Neural progenitor cell (in vitro differentiated cells): ENCODE measurements around the gene IL36G. TPM values are rescaled to one million over a fixed set of nuclear protein-coding genes. Genes with fewer than 3 reads are reported as not detected.

Experiments used
- DNase-seq: peaks from one replicate; pipeline ENCODE4 v3.0.0-alpha.2; 2016; ENCODE audit warnings: low spot score
- H2AFZ ChIP-seq: fragments of 200-600 bp; sonication (generic); replicated peaks from 2 replicates; pipeline ENCODE4 v1.6.1; 2016; ENCODE audit warnings: antibody characterized with exemption
- H3F3A ChIP-seq: fragments of 200-600 bp; sonication (generic); 2 replicates; pipeline ENCODE4 v1.6.1; 2016; ENCODE audit warnings: antibody characterized with exemption, low read depth
- H3K27ac ChIP-seq: fragments of 200-600 bp; sonication (generic); 2 replicates; pipeline ENCODE4 v1.5.1; 2016; ENCODE audit warnings: mild to moderate bottlenecking
- H3K27me3 ChIP-seq: fragments of 200-600 bp; sonication (generic); 2 replicates; pipeline ENCODE4 v1.6.1; 2016; ENCODE audit warnings: mild to moderate bottlenecking, moderate library complexity
- H3K36me3 ChIP-seq: fragments of 200-600 bp; sonication (generic); 2 replicates; pipeline ENCODE4 v1.5.1; 2016
- H3K4me1 ChIP-seq: fragments of 200-600 bp; sonication (generic); 2 replicates; pipeline ENCODE4 v1.6.1; 2016; ENCODE audit warnings: mixed run types
- H3K4me2 ChIP-seq: fragments of 200-600 bp; sonication (generic); 2 replicates; pipeline ENCODE4 v1.6.1; 2016
- H3K4me3 ChIP-seq: fragments of 200-600 bp; sonication (generic); 2 replicates; pipeline ENCODE4 v1.5.1; 2016
- H3K79me2 ChIP-seq: fragments of 200-600 bp; sonication (generic); 2 replicates; pipeline ENCODE4 v1.6.1; 2016; ENCODE audit warnings: low read depth
- H3K9ac ChIP-seq: fragments of 200-600 bp; sonication (generic); 2 replicates; pipeline ENCODE4 v1.6.1; 2016
- H3K9me3 ChIP-seq: fragments of 200-600 bp; sonication (generic); 2 replicates; pipeline ENCODE4 v1.5.1; 2016; ENCODE audit warnings: low read depth
- H4K20me1 ChIP-seq: fragments of 200-600 bp; sonication (generic); 2 replicates; pipeline ENCODE4 v1.6.1; 2016; ENCODE audit warnings: low read depth
- H3K27ac Mint-ChIP-seq: 3 replicates; pipeline ENCODE4 v1.8.0; 2021; ENCODE audit warnings: mixed read lengths
- H3K27me3 Mint-ChIP-seq: 2 replicates; pipeline ENCODE4 v1.8.0; 2022; ENCODE audit warnings: low read depth, mild to moderate bottlenecking, inconsistent platforms, moderate library complexity, mixed read lengths; ENCODE audit not compliant: insufficient read depth
- H3K36me3 Mint-ChIP-seq: 3 replicates; pipeline ENCODE4 v1.8.0; 2021; ENCODE audit warnings: mixed read lengths
- H3K4me1 Mint-ChIP-seq: 3 replicates; pipeline ENCODE4 v1.8.0; 2021; ENCODE audit warnings: mixed read lengths
- H3K4me3 Mint-ChIP-seq: 3 replicates; pipeline ENCODE4 v1.8.0; 2021; ENCODE audit warnings: mild to moderate bottlenecking, moderate library complexity, mixed read lengths
- H3K9me3 Mint-ChIP-seq: 3 replicates; pipeline ENCODE4 v1.8.0; 2020; ENCODE audit warnings: mixed read lengths
- CTCF ChIP-seq: fragments of 200-600 bp; sonication (generic); IDR thresholded peaks from 2 replicates; pipeline ENCODE4 v1.5.1; 2017; ENCODE audit warnings: antibody characterized with exemption, mild to moderate bottlenecking
- EZH2 ChIP-seq: fragments of 200-600 bp; sonication (generic); IDR thresholded peaks from 2 replicates; pipeline ENCODE4 v1.6.1; 2017; ENCODE audit warnings: antibody characterized with exemption, mild to moderate bottlenecking, moderate library complexity
- EZH2phosphoT487 ChIP-seq: fragments of 200-600 bp; sonication (generic); IDR thresholded peaks from 2 replicates; pipeline ENCODE4 v1.6.1; 2017; ENCODE audit warnings: antibody characterized with exemption
- total RNA-seq: library from RNA; depleted of rRNA; stranded (reverse); fragments of >200 nt; gene quantifications from 2 replicates; pipeline ENCODE4 v1.2.3, GENCODE V29; 2015; ENCODE audit warnings: low replicate concordance

The IL36G gene
- total RNA-seq, 1 donor from 2014 or later, result 1.3 TPM

GRCh38 chr2:113005030-113005509, 27.3 kb downstream of the IL36G start, which contains the start of gene IL36A:
TSS of gene IL36A (plus strand) at chr2:113005459. CDS start at chr2:113005872, 413 bp downstream.
- no peak within 1 kb of the TSS for H3K9ac ChIP-seq
- DNase-seq, result no peak
- Mint-ChIP-seq H3K27ac (no peak within 1 kb of the TSS), H3K27me3 (peaks cover 2% of the 10 kb centered on the region), H3K9me3 (peaks cover 16% of the 10 kb centered on the region), H3K4me3 (no peak within 1 kb of the TSS), H3K36me3 (no peaks in the 10 kb centered on the region), H3K4me1 (no peaks in the 10 kb centered on the region)
- no peaks in the 10 kb centered on the region for H4K20me1 ChIP-seq
- H3K4me1 ChIP-seq, result no peaks in the 10 kb centered on the region
- no peak within 1 kb of the TSS for H3K4me3 ChIP-seq
- H3K4me2 ChIP-seq, result no peak within 1 kb of the TSS
- H3K9me3 ChIP-seq, result no peaks in the 10 kb centered on the region
- H3K36me3 ChIP-seq, result no peaks in the 10 kb centered on the region
- H3K27ac ChIP-seq, result no peak within 1 kb of the TSS
- H3K27me3 ChIP-seq, result peaks cover 3% of the 10 kb centered on the region
- H3K79me2 ChIP-seq, result no peaks in the 10 kb centered on the region
- H2AFZ ChIP-seq, result no peak within 1 kb of the TSS
- TF ChIP-seq CTCF (no peak), EZH2phosphoT487 (no peak), EZH2 (no peak)
- H3F3A ChIP-seq, result no peaks in the 10 kb centered on the region

GRCh38 chr2:113007250-113007649, 29.4 kb downstream of the IL36G start:
- Histone ChIP-seq H3K4me3 (no peak overlapping the region), H3K9ac (no peak overlapping the region), H3K4me2 (no peak overlapping the region), H3K9me3 (no peaks in the 10 kb centered on the region), H3F3A (no peaks in the 10 kb centered on the region), H2AFZ (no peak overlapping the region), H3K36me3 (no peaks in the 10 kb centered on the region), H3K27me3 (peaks cover 20% of the 10 kb centered on the region), H3K27ac (no peak overlapping the region), H3K79me2 (no peaks in the 10 kb centered on the region), H3K4me1 (no peaks in the 10 kb centered on the region), H4K20me1 (no peaks in the 10 kb centered on the region)
- Mint-ChIP-seq H3K36me3 (no peaks in the 10 kb centered on the region), H3K4me1 (no peaks in the 10 kb centered on the region), H3K9me3 (no peaks in the 10 kb centered on the region), H3K27me3 (peaks cover 2% of the 10 kb centered on the region), H3K4me3 (no peak overlapping the region), H3K27ac (no peak overlapping the region)
- no peak for DNase-seq
- TF ChIP-seq CTCF, result no peak
- TF ChIP-seq EZH2, result no peak
- no peak for TF ChIP-seq EZH2phosphoT487

GRCh38 chr2:113009622-113010021, 31.8 kb downstream of the IL36G start:
- peaks cover 20% of the 10 kb centered on the region for H3K27me3 ChIP-seq
- H3K27me3 Mint-ChIP-seq, result peaks cover 2% of the 10 kb centered on the region
- no peak overlapping the region for H3K27ac ChIP-seq
- H3K4me1 Mint-ChIP-seq, result no peaks in the 10 kb centered on the region
- no peaks in the 10 kb centered on the region for H3F3A ChIP-seq
- no peak overlapping the region for H3K4me3 ChIP-seq
- no peaks in the 10 kb centered on the region for H3K9me3 ChIP-seq
- no peaks in the 10 kb centered on the region for H3K79me2 ChIP-seq
- no peaks in the 10 kb centered on the region for H3K4me1 ChIP-seq
- H3K27ac Mint-ChIP-seq, result no peak overlapping the region
- no peaks in the 10 kb centered on the region for H3K36me3 ChIP-seq
- no peaks in the 10 kb centered on the region for H4K20me1 ChIP-seq
- TF ChIP-seq EZH2 (no peak), CTCF (no peak), EZH2phosphoT487 (no peak)
- no peak for DNase-seq
- H3K4me2 ChIP-seq, result no peak overlapping the region
- no peak overlapping the region for H3K4me3 Mint-ChIP-seq
- H3K9ac ChIP-seq, result no peak overlapping the region
- no peak overlapping the region for H2AFZ ChIP-seq
- H3K9me3 Mint-ChIP-seq, result no peaks in the 10 kb centered on the region
- H3K36me3 Mint-ChIP-seq, result no peaks in the 10 kb centered on the region
